NCI-H2107 (cell line): ENCODE data around the gene GIMAP6.
"Not testable (repeated sequence)": the region's sequence is repeated elsewhere in the genome, so short reads cannot be mapped to it uniquely, and the experiment has no call there.

Source experiments
- DNase-seq: peaks from one replicate; lab custom pipeline; 2025; lab: John Stamatoyannopoulos, UW

Gene GIMAP6

GRCh38 chr7:150585199-150585598 lies 47.0 kb downstream of the GIMAP6 start:
- no peak for DNase-seq

- no peak for DNase-seq
Measured at GRCh38 chr7:150580638-150581394, 51.4 kb downstream of the GIMAP6 start.

GRCh38 chr7:150579979-150580637 lies 52.1 kb downstream of the GIMAP6 start:
- DNase-seq, result not testable (repeated sequence)
